ENCODE measurements around the gene COL2A1. TPM values are rescaled to one million over a fixed set of nuclear protein-coding genes. Genes with fewer than 3 reads are reported as not detected.

The COL2A1 gene
- total RNA-seq, 1 experiment from 2014 or later = 0.12 TPM

- H3K36me3 Mint-ChIP-seq (ENCODE audit: insufficient read depth, unreplicated experiment) = no peaks in the 10 kb centered on the region
- TF ChIP-seq CTCF (IDR thresholded peaks at IDR 0.05; ENCODE audit: unreplicated experiment) = no peak
- H3K4me1 Mint-ChIP-seq (ENCODE audit: insufficient read depth, unreplicated experiment) = peaks cover 7% of the 10 kb centered on the region
- no peaks in the 10 kb centered on the region for H3K9me3 Mint-ChIP-seq (ENCODE audit: unreplicated experiment)
- no peak overlapping the region for H3K27ac Mint-ChIP-seq (ENCODE audit: low read depth, unreplicated experiment)
- intact Hi-C loops (cut with micrococcal nuclease) = no loop called here
- no TSS peak for BruUV-seq (replicated peaks)
- no peak overlapping the region for H3K4me3 Mint-ChIP-seq (ENCODE audit: unreplicated experiment)
- POLR2A ChIA-PET = interaction anchor here (1.4 kb wide), 1 partner anchor 18 kb away, joined by 4 read pairs; the partner anchor contains the start of gene TMEM106C
- peaks cover 22% of the 10 kb centered on the region for H3K27me3 Mint-ChIP-seq (ENCODE audit: insufficient read depth, unreplicated experiment)
- CTCF ChIA-PET = no interaction called here
- DNase-seq (ENCODE audit: unreplicated experiment) = no peak
These were observed 23.3 kb downstream of the COL2A1 start for GRCh38 chr12:47980779-47981495.

GRCh38 chr12:47980197-47980596 lies 24.1 kb downstream of the COL2A1 start:
- Mint-ChIP-seq H3K4me1 (ENCODE audit: insufficient read depth, unreplicated experiment) (peaks cover 7% of the 10 kb centered on the region), H3K9me3 (ENCODE audit: unreplicated experiment) (no peaks in the 10 kb centered on the region), H3K36me3 (ENCODE audit: insufficient read depth, unreplicated experiment) (no peaks in the 10 kb centered on the region), H3K27ac (ENCODE audit: low read depth, unreplicated experiment) (no peak overlapping the region), H3K27me3 (ENCODE audit: insufficient read depth, unreplicated experiment) (peaks cover 22% of the 10 kb centered on the region), H3K4me3 (ENCODE audit: unreplicated experiment) (no peak overlapping the region)
- ChIA-PET CTCF (no interaction called here), POLR2A (no interaction called here)
- DNase-seq (ENCODE audit: unreplicated experiment) = no peak
- TF ChIP-seq CTCF (IDR thresholded peaks at IDR 0.05; ENCODE audit: unreplicated experiment) = no peak
- intact Hi-C loops (cut with micrococcal nuclease) = no loop called here
- no TSS peak for BruUV-seq (replicated peaks)

DNA sequence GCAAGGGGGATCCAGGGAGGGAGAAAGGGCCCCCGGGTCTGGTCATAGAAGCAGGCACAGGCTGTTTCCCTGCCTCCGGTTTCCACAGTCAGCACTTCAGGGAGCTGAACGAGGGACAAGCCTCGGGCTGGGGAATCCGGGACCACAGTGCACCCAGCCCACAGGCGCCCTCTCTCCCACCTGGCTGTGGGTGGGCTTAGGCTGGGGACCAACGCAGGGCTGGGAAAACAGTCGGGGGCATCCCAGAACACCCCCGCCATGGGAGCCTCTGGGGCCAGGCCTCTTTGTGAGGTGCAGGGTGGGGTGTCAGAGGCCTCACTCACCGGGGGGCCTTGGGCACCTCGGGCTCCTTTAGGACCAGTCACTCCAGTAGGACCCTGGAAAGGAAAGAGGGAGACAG lies 24.6 kb downstream of the COL2A1 start:
- Mint-ChIP-seq H3K4me3 (ENCODE audit: unreplicated experiment) (no peak overlapping the region), H3K27me3 (ENCODE audit: insufficient read depth, unreplicated experiment) (peaks cover 22% of the 10 kb centered on the region), H3K36me3 (ENCODE audit: insufficient read depth, unreplicated experiment) (no peaks in the 10 kb centered on the region), H3K27ac (ENCODE audit: low read depth, unreplicated experiment) (no peak overlapping the region), H3K9me3 (ENCODE audit: unreplicated experiment) (no peaks in the 10 kb centered on the region), H3K4me1 (ENCODE audit: insufficient read depth, unreplicated experiment) (peaks cover 7% of the 10 kb centered on the region)
- TF ChIP-seq CTCF (IDR thresholded peaks at IDR 0.05; ENCODE audit: unreplicated experiment) = no peak
- no TSS peak for BruUV-seq (replicated peaks)
- no peak for DNase-seq (ENCODE audit: unreplicated experiment)
- intact Hi-C loops (cut with micrococcal nuclease) = no loop called here
- ChIA-PET POLR2A (no interaction called here), CTCF (no interaction called here)

GRCh38 chr12:47979166-47979565 lies 25.1 kb downstream of the COL2A1 start:
- DNase-seq (ENCODE audit: unreplicated experiment) = no peak
- TF ChIP-seq CTCF (IDR thresholded peaks at IDR 0.05; ENCODE audit: unreplicated experiment) = no peak
- ChIA-PET POLR2A (no interaction called here), CTCF (interaction anchor here (0.6 to 0.7 kb wide), 2 partner anchors 13 to 506 kb away, joined by 3 read pairs; no protein-coding TSS in a partner anchor)
- H3K4me1 Mint-ChIP-seq (ENCODE audit: insufficient read depth, unreplicated experiment) = peaks cover 7% of the 10 kb centered on the region
- H3K36me3 Mint-ChIP-seq (ENCODE audit: insufficient read depth, unreplicated experiment) = no peaks in the 10 kb centered on the region
- no peak overlapping the region for H3K4me3 Mint-ChIP-seq (ENCODE audit: unreplicated experiment)
- intact Hi-C loops (cut with micrococcal nuclease) = no loop called here
- H3K27ac Mint-ChIP-seq (ENCODE audit: low read depth, unreplicated experiment) = no peak overlapping the region
- no peaks in the 10 kb centered on the region for H3K9me3 Mint-ChIP-seq (ENCODE audit: unreplicated experiment)
- H3K27me3 Mint-ChIP-seq (ENCODE audit: insufficient read depth, unreplicated experiment) = peaks cover 22% of the 10 kb centered on the region
- BruUV-seq (replicated peaks) = no TSS peak

Measured in MCF 10A (cell line).